ENCODE results near the gene MAPKAPK3. TPM values are rescaled to one million over a fixed set of nuclear protein-coding genes. Genes with fewer than 3 reads are reported as not detected.
A peak's percentile ranks its signal among the peaks of the same experiment; 100 is the strongest.

MAPKAPK3 gene
- total RNA-seq, 1 experiment from 2014 or later: 88.2 TPM

- Histone ChIP-seq H3K4me2 (peak overlapping the region; percentile 33), H3K27me3 (ENCODE audit: insufficient read depth, low read depth) (no peaks in the 10 kb centered on the region), H3K4me3 (no peak overlapping the region), H3K36me3 (ENCODE audit: low read depth) (no peaks in the 10 kb centered on the region), H3K9me2 (ENCODE audit: insufficient read depth) (no peaks in the 10 kb centered on the region), H4K20me1 (ENCODE audit: insufficient read depth) (no peaks in the 10 kb centered on the region), H2AFZ (no peak overlapping the region), H3K9me3 (ENCODE audit: insufficient read depth, low read depth) (no peaks in the 10 kb centered on the region), H3K27ac (peak overlapping the region; percentile 32; the same call in 1 of the 2 replicates), H3K79me2 (ENCODE audit: low read depth) (no peaks in the 10 kb centered on the region), H3F3A (ENCODE audit: insufficient read depth, low read depth) (peaks cover 9% of the 10 kb centered on the region; the same call in 1 of the 2 replicates), H3K4me1 (replicated peaks; ENCODE audit: insufficient read depth) (peaks cover 48% of the 10 kb centered on the region)
- POLR2A ChIA-PET (ENCODE audit: unreplicated experiment): no interaction called here
- no TSS peak for BruUV-seq (replicated peaks)
- intact Hi-C loops (cut with micrococcal nuclease; ENCODE audit: unreplicated experiment): loop anchor here (2.0 kb wide), 1 partner anchor 341 kb away; no protein-coding TSS in a partner anchor
- CTCF ChIA-PET: no interaction called here
- DNase-seq: peak in 1 of 2 experiments; percentile 62
- TF ChIP-seq EZH2 (IDR thresholded peaks at IDR 0.05; ENCODE audit: low read depth) (no peak), CTCF (conservative IDR thresholded peaks at IDR 0.05) (no peak)
Observed at GRCh38 chr3:50605901-50606326, 11.0 kb upstream of the MAPKAPK3 start.

GRCh38 chr3:50606596-50606995 lies 10.4 kb upstream of the MAPKAPK3 start:
- DNase-seq: no peak
- POLR2A ChIA-PET (ENCODE audit: unreplicated experiment): no interaction called here
- Histone ChIP-seq H3K9me3 (ENCODE audit: insufficient read depth, low read depth) (no peaks in the 10 kb centered on the region), H3K36me3 (ENCODE audit: low read depth) (no peaks in the 10 kb centered on the region), H3K4me1 (replicated peaks; ENCODE audit: insufficient read depth) (peaks cover 48% of the 10 kb centered on the region), H3K9me2 (ENCODE audit: insufficient read depth) (no peaks in the 10 kb centered on the region), H3F3A (ENCODE audit: insufficient read depth, low read depth) (peaks cover 9% of the 10 kb centered on the region; the same call in 1 of the 2 replicates), H3K27me3 (ENCODE audit: insufficient read depth, low read depth) (no peaks in the 10 kb centered on the region), H4K20me1 (ENCODE audit: insufficient read depth) (no peaks in the 10 kb centered on the region), H3K27ac (no peak overlapping the region), H3K4me3 (no peak overlapping the region), H3K4me2 (no peak overlapping the region), H3K79me2 (ENCODE audit: low read depth) (no peaks in the 10 kb centered on the region), H2AFZ (no peak overlapping the region)
- intact Hi-C loops (cut with micrococcal nuclease; ENCODE audit: unreplicated experiment): no loop called here
- CTCF ChIA-PET: no interaction called here
- TF ChIP-seq EZH2 (IDR thresholded peaks at IDR 0.05; ENCODE audit: low read depth): no peak
- TF ChIP-seq CTCF (conservative IDR thresholded peaks at IDR 0.05): no peak
- no TSS peak for BruUV-seq (replicated peaks)

GRCh38 chr3:50607271-50608091 lies 9.5 kb upstream of the MAPKAPK3 start:
- Histone ChIP-seq H3K27me3 (ENCODE audit: insufficient read depth, low read depth) (no peaks in the 10 kb centered on the region), H4K20me1 (ENCODE audit: insufficient read depth) (no peaks in the 10 kb centered on the region), H3F3A (ENCODE audit: insufficient read depth, low read depth) (peaks cover 13% of the 10 kb centered on the region; the same call in 1 of the 2 replicates), H3K27ac (no peak overlapping the region), H2AFZ (no peak overlapping the region), H3K4me2 (no peak overlapping the region), H3K9me3 (ENCODE audit: insufficient read depth, low read depth) (no peaks in the 10 kb centered on the region), H3K36me3 (ENCODE audit: low read depth) (no peaks in the 10 kb centered on the region), H3K4me3 (no peak overlapping the region), H3K4me1 (replicated peaks; ENCODE audit: insufficient read depth) (peaks cover 40% of the 10 kb centered on the region), H3K79me2 (ENCODE audit: low read depth) (no peaks in the 10 kb centered on the region), H3K9me2 (ENCODE audit: insufficient read depth) (no peaks in the 10 kb centered on the region)
- ChIA-PET POLR2A (ENCODE audit: unreplicated experiment) (no interaction called here), CTCF (interaction anchor here (0.6 kb wide), 1 partner anchor 15 kb away, joined by 3 read pairs; no protein-coding TSS in a partner anchor)
- intact Hi-C loops (cut with micrococcal nuclease; ENCODE audit: unreplicated experiment): no loop called here
- BruUV-seq (replicated peaks): no TSS peak
- DNase-seq: peak; percentile 57 to 60
- TF ChIP-seq CTCF (conservative IDR thresholded peaks at IDR 0.05): no peak
- no peak for TF ChIP-seq EZH2 (IDR thresholded peaks at IDR 0.05; ENCODE audit: low read depth)
